SK-N-SH (cell line): Measurements from ENCODE around the gene ZNF90.

Experiments
- CTCF ChIP-seq: fragments of 200-600 bp; sonication (generic); IDR thresholded peaks from 2 replicates; pipeline ENCODE4 v1.6.1; 2017; ENCODE audit warnings: antibody characterized with exemption, mild to moderate bottlenecking, moderate library complexity
- EZH2phosphoT487 ChIP-seq: fragments of 200-600 bp; sonication (generic); IDR thresholded peaks from 2 replicates; pipeline ENCODE4 v1.6.1; 2017; ENCODE audit warnings: low read depth, mixed run types, mild to moderate bottlenecking, antibody characterized with exemption, moderate library complexity, borderline replicate concordance
- FOXJ3 ChIP-seq: sonication (generic); formaldehyde crosslinking; IDR thresholded peaks from 2 replicates; pipeline ENCODE4 v1.5.1; 2020; ENCODE audit warnings: mild to moderate bottlenecking, missing genetic modification reagents
- REST ChIP-seq: IDR thresholded peaks from 2 replicates; pipeline ENCODE4 v1.6.1; 2012; ENCODE audit warnings: mild to moderate bottlenecking, low read depth, low read length, moderate library complexity
- TAF1 ChIP-seq: IDR thresholded peaks from 2 replicates; pipeline ENCODE4 v1.6.1; 2012; ENCODE audit warnings: low read depth, mild to moderate bottlenecking, low read length, moderate library complexity, borderline replicate concordance
- TCF12 ChIP-seq: IDR thresholded peaks from 2 replicates; pipeline ENCODE4 v1.4.0; 2012
- YY1 ChIP-seq: IDR thresholded peaks from 2 replicates; pipeline ENCODE4 v1.4.0; 2012; ENCODE audit warnings: low read depth, mild to moderate bottlenecking

- no peak for TF ChIP-seq TCF12
- no peak for TF ChIP-seq TAF1
- TF ChIP-seq CTCF, result 0 out of 2 replicates have a peak, but pooled peaks have one; percentile 16
- TF ChIP-seq REST, result no peak
- no peak for TF ChIP-seq EZH2phosphoT487
- TF ChIP-seq FOXJ3 (CRISPR knock-in tag), result no peak
- TF ChIP-seq YY1, result peak; percentile 70; the same call in 1 of the 2 replicates
Observed at GRCh38 chr19:20077791-20078463, at the start of gene ZNF90.
